ENCODE measurements around the gene TNFRSF14.

The TNFRSF14 gene

GRCh38 chr1:2598329-2598931 lies 42.3 kb downstream of the TNFRSF14 start:
- Mint-ChIP-seq H3K36me3 (ENCODE audit: insufficient read depth) (peaks cover 2% of the 10 kb centered on the region), H3K4me1 (ENCODE audit: low read depth in 2 of 2) (no peaks in the 10 kb centered on the region), H3K9me3 (no peaks in the 10 kb centered on the region), H3K27me3 (peaks cover 8 to 43% of the 10 kb centered on the region in 2 donors), H3K4me3 (no peak overlapping the region), H3K27ac (no peak overlapping the region)
- DNase-seq (no peak), ATAC-seq (replicated peaks) (no peak)

- ATAC-seq (replicated peaks) (no peak), DNase-seq (no peak)
- H3K4me3 Mint-ChIP-seq = no peak overlapping the region
- no peak overlapping the region for H3K27ac Mint-ChIP-seq
- H3K9me3 Mint-ChIP-seq = no peaks in the 10 kb centered on the region
- H3K27me3 Mint-ChIP-seq = peaks cover 8 to 48% of the 10 kb centered on the region in 2 donors
- peaks cover 2% of the 10 kb centered on the region for H3K36me3 Mint-ChIP-seq (ENCODE audit: insufficient read depth)
- H3K4me1 Mint-ChIP-seq (ENCODE audit: low read depth in 2 of 2) = no peaks in the 10 kb centered on the region
These were observed 45.6 kb downstream of the TNFRSF14 start for GRCh38 chr1:2601721-2602303.

- ATAC-seq (replicated peaks) = no peak
- no peak overlapping the region for H3K27ac Mint-ChIP-seq
These were observed 46.2 kb downstream of the TNFRSF14 start for GRCh38 chr1:2602311-2602835.

GRCh38 chr1:2602866-2603520 lies 46.8 kb downstream of the TNFRSF14 start:
- Mint-ChIP-seq H3K27me3 (peaks cover 8 to 37% of the 10 kb centered on the region in 2 donors), H3K27ac (no peak overlapping the region), H3K4me3 (no peak overlapping the region), H3K9me3 (no peaks in the 10 kb centered on the region), H3K36me3 (ENCODE audit: insufficient read depth) (peaks cover 2% of the 10 kb centered on the region), H3K4me1 (ENCODE audit: low read depth in 2 of 2) (no peaks in the 10 kb centered on the region)
- no peak for ATAC-seq (replicated peaks)
- no peak for DNase-seq

More at GRCh38 chr1:2602311-2602835, 46.2 kb downstream of the TNFRSF14 start:
- Mint-ChIP-seq H3K27me3 (peaks cover 8 to 43% of the 10 kb centered on the region in 2 donors), H3K9me3 (no peaks in the 10 kb centered on the region), H3K36me3 (ENCODE audit: insufficient read depth) (peaks cover 2% of the 10 kb centered on the region), H3K4me3 (no peak overlapping the region), H3K4me1 (ENCODE audit: low read depth in 2 of 2) (no peaks in the 10 kb centered on the region)
- no peak for DNase-seq

GRCh38 chr1:2603521-2604155 lies 47.5 kb downstream of the TNFRSF14 start:
- Mint-ChIP-seq H3K27ac (no peak overlapping the region), H3K4me3 (no peak overlapping the region), H3K27me3 (peaks cover 8 to 30% of the 10 kb centered on the region in 2 donors), H3K4me1 (ENCODE audit: low read depth in 2 of 2) (no peaks in the 10 kb centered on the region), H3K9me3 (no peaks in the 10 kb centered on the region), H3K36me3 (ENCODE audit: insufficient read depth) (peaks cover 2% of the 10 kb centered on the region)
- no peak for ATAC-seq (replicated peaks)
- no peak for DNase-seq

GRCh38 chr1:2604156-2604843 lies 48.1 kb downstream of the TNFRSF14 start:
- peaks cover 8 to 30% of the 10 kb centered on the region in 2 donors for H3K27me3 Mint-ChIP-seq
- no peaks in the 10 kb centered on the region for H3K9me3 Mint-ChIP-seq
- H3K27ac Mint-ChIP-seq = no peak overlapping the region
- ATAC-seq (replicated peaks) = no peak
- no peak for DNase-seq
- peaks cover 2% of the 10 kb centered on the region for H3K36me3 Mint-ChIP-seq (ENCODE audit: insufficient read depth)
- H3K4me1 Mint-ChIP-seq (ENCODE audit: low read depth in 2 of 2) = no peaks in the 10 kb centered on the region
- H3K4me3 Mint-ChIP-seq = no peak overlapping the region

- no peak for ATAC-seq (replicated peaks)
These were observed 48.8 kb downstream of the TNFRSF14 start for GRCh38 chr1:2604844-2605508.

GRCh38 chr1:2605509-2606395 lies 49.6 kb downstream of the TNFRSF14 start:
- Mint-ChIP-seq H3K4me3 (no peak overlapping the region), H3K9me3 (no peaks in the 10 kb centered on the region), H3K36me3 (ENCODE audit: insufficient read depth) (peaks cover 2% of the 10 kb centered on the region), H3K27me3 (peaks cover 8 to 30% of the 10 kb centered on the region in 2 donors), H3K4me1 (ENCODE audit: low read depth in 2 of 2) (no peaks in the 10 kb centered on the region), H3K27ac (no peak overlapping the region)
- no peak for DNase-seq
- ATAC-seq (replicated peaks) = no peak

More at GRCh38 chr1:2604844-2605508, 48.8 kb downstream of the TNFRSF14 start:
- H3K9me3 Mint-ChIP-seq = no peaks in the 10 kb centered on the region
- H3K36me3 Mint-ChIP-seq (ENCODE audit: insufficient read depth) = peaks cover 2% of the 10 kb centered on the region
- DNase-seq = no peak
- peaks cover 8 to 30% of the 10 kb centered on the region in 2 donors for H3K27me3 Mint-ChIP-seq
- no peak overlapping the region for H3K4me3 Mint-ChIP-seq
- H3K4me1 Mint-ChIP-seq (ENCODE audit: low read depth in 2 of 2) = no peaks in the 10 kb centered on the region
- no peak overlapping the region for H3K27ac Mint-ChIP-seq

- Mint-ChIP-seq H3K9me3 (no peaks in the 10 kb centered on the region), H3K36me3 (ENCODE audit: insufficient read depth) (peaks cover 2% of the 10 kb centered on the region), H3K4me1 (ENCODE audit: low read depth in 2 of 2) (no peaks in the 10 kb centered on the region), H3K27ac (no peak overlapping the region), H3K4me3 (no peak overlapping the region), H3K27me3 (peaks cover 8 to 26% of the 10 kb centered on the region in 2 donors)
- DNase-seq = no peak
- ATAC-seq (replicated peaks) = no peak
These were observed 50.3 kb downstream of the TNFRSF14 start for GRCh38 chr1:2606396-2606880.

- Mint-ChIP-seq H3K9me3 (no peaks in the 10 kb centered on the region), H3K4me1 (ENCODE audit: low read depth in 2 of 2) (no peaks in the 10 kb centered on the region), H3K4me3 (no peak overlapping the region), H3K27me3 (peaks cover 8 to 20% of the 10 kb centered on the region in 2 donors), H3K36me3 (ENCODE audit: insufficient read depth) (peaks cover 2% of the 10 kb centered on the region), H3K27ac (no peak overlapping the region)
- ATAC-seq (replicated peaks) = no peak
- no peak for DNase-seq
These were observed 50.9 kb downstream of the TNFRSF14 start for GRCh38 chr1:2606881-2607621.

- no peak overlapping the region for H3K4me3 Mint-ChIP-seq
- DNase-seq (no peak), ATAC-seq (replicated peaks) (no peak)
- peaks cover 3 to 20% of the 10 kb centered on the region in 2 donors for H3K27me3 Mint-ChIP-seq
- H3K27ac Mint-ChIP-seq = no peak overlapping the region
- H3K4me1 Mint-ChIP-seq (ENCODE audit: low read depth in 2 of 2) = no peaks in the 10 kb centered on the region
- no peaks in the 10 kb centered on the region for H3K36me3 Mint-ChIP-seq (ENCODE audit: insufficient read depth)
- H3K9me3 Mint-ChIP-seq = no peaks in the 10 kb centered on the region
These were observed 51.5 kb downstream of the TNFRSF14 start for GRCh38 chr1:2607641-2608091.

All from effector memory CD8-positive, alpha-beta T cell (primary cell).